Measurements from ENCODE around the gene DOK7.

DNA sequence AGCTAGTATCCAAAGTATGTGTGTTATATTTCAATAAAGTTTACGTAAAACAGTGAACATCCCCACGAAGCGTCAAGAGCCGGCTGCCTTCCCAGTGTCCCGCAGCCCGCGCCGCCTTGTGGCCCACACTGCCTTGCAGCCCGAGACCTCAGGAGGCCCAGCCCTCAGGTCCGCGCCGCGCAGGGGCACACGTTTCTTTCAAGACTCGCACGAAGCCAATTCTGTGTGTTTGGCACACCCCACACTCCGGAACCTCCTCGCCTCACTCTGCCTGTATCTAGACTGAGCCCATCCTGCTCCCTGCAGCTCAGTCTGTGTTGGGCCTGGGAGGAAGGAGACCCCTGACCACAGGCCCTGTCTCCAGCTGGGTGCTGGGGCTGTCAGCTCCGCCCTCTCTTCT, 63.4 kb downstream of the DOK7 start:
- TF ChIP-seq EZH2phosphoT487 (IDR thresholded peaks at IDR 0.05; ENCODE audit: low read depth, severe bottlenecking, unreplicated experiment) = no peak
- TF ChIP-seq, protein P1, sequence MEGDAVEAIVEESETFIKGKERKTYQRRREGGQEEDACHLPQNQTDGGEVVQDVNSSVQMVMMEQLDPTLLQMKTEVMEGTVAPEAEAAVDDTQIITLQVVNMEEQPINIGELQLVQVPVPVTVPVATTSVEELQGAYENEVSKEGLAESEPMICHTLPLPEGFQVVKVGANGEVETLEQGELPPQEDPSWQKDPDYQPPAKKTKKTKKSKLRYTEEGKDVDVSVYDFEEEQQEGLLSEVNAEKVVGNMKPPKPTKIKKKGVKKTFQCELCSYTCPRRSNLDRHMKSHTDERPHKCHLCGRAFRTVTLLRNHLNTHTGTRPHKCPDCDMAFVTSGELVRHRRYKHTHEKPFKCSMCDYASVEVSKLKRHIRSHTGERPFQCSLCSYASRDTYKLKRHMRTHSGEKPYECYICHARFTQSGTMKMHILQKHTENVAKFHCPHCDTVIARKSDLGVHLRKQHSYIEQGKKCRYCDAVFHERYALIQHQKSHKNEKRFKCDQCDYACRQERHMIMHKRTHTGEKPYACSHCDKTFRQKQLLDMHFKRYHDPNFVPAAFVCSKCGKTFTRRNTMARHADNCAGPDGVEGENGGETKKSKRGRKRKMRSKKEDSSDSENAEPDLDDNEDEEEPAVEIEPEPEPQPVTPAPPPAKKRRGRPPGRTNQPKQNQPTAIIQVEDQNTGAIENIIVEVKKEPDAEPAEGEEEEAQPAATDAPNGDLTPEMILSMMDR (IDR thresholded peaks at IDR 0.05; ENCODE audit: poor library complexity) = no peak
- no peak for TF ChIP-seq EZH2 (IDR thresholded peaks at IDR 0.05; ENCODE audit: borderline replicate concordance)

Data from hepatocyte (in vitro differentiated cells).